Fibroblast of the aortic adventitia (primary cell): ENCODE data around the gene DIDO1. TPM values are rescaled to one million over a fixed set of nuclear protein-coding genes. Genes with fewer than 3 reads are reported as not detected.

Source experiments
- DNase-seq: peaks from one replicate; pipeline ENCODE4 v3.0.0-alpha.2; 2010; ENCODE audit warnings: low read depth
- H3K4me3 ChIP-seq: 2 replicates; pipeline ENCODE4 v1.5.1; 2011; ENCODE audit warnings: low read depth, mild to moderate bottlenecking, control low read depth, low read length, moderate library complexity
- CTCF ChIP-seq: IDR thresholded peaks from 2 replicates; pipeline ENCODE4 v1.5.1; 2011; ENCODE audit warnings: mild to moderate bottlenecking, low read length, control low read depth, inconsistent platforms; ENCODE audit not compliant: insufficient read depth
- small RNA-seq: library from RNA; depleted of rRNA; stranded (forward); fragments of <200 nt; gene quantifications from one replicate; pipeline ENCODE3, GENCODE V24; 2012
- total RNA-seq: library from RNA; depleted of rRNA; stranded (reverse); fragments of >200 nt; gene quantifications from 2 replicates; pipeline ENCODE4 v1.2.3, GENCODE V29; 2012; ENCODE audit warnings: low replicate concordance

Gene DIDO1
- total RNA-seq, 1 donor: 48.4 TPM

GRCh38 chr20:62831361-62831788 is 94.9 kb downstream of the DIDO1 start:
- no peak for DNase-seq
- no peak overlapping the region for H3K4me3 ChIP-seq

GRCh38 chr20:62830821-62831220 is 95.5 kb downstream of the DIDO1 start:
- no peak for TF ChIP-seq CTCF
- no peak overlapping the region for H3K4me3 ChIP-seq
- no peak for DNase-seq

More at GRCh38 chr20:62831361-62831788, 94.9 kb downstream of the DIDO1 start:
- no peak for TF ChIP-seq CTCF

GRCh38 chr20:62830251-62830650 is 96.1 kb downstream of the DIDO1 start:
- no peak for TF ChIP-seq CTCF
- DNase-seq: no peak
- no peak overlapping the region for H3K4me3 ChIP-seq

- TF ChIP-seq CTCF: no peak
- no peak for DNase-seq
- no peak overlapping the region for H3K4me3 ChIP-seq
Observed at GRCh38 chr20:62829231-62830230, 96.8 kb downstream of the DIDO1 start.

GRCh38 chr20:62828511-62829230 is 97.6 kb downstream of the DIDO1 start:
- no peak overlapping the region for H3K4me3 ChIP-seq
- no peak for TF ChIP-seq CTCF
- DNase-seq: no peak

- no peak for DNase-seq
- TF ChIP-seq CTCF: no peak
- H3K4me3 ChIP-seq: no peak overlapping the region
Observed at GRCh38 chr20:62828051-62828450, 98.3 kb downstream of the DIDO1 start.

Small RNA genes lying within 50 kb of the gene (small RNA-seq; reads per million reads assigned to genes)
- not detected for gene DPH3P1

Other genes starting within 250 kb of the DIDO1 start
- 8.0 TPM in 1 of 2 replicates, not detected in the other for gene NTSR1, start 217.7 kb downstream of the DIDO1 start, total RNA-seq
- gene MRGBP, start 130.0 kb downstream of the DIDO1 start, total RNA-seq: 16.8 and 21.7 TPM in 2 replicates
- gene OGFR, start 121.7 kb downstream of the DIDO1 start, total RNA-seq: 31.0 and 46.4 TPM in 2 replicates
- gene COL9A3, start 109.5 kb downstream of the DIDO1 start, total RNA-seq: 0.36 and 0.98 TPM in 2 replicates
- gene TCFL5, start 64.7 kb downstream of the DIDO1 start, total RNA-seq: 23.7 and 27.9 TPM in 2 replicates
- 27.7 and 35.4 TPM in 2 replicates for gene GID8, start 11.6 kb upstream of the DIDO1 start, total RNA-seq
- 0.41 and 2.0 TPM in 2 replicates for gene SLC17A9, start 26.2 kb upstream of the DIDO1 start, total RNA-seq
- gene BHLHE23, start 80.5 kb upstream of the DIDO1 start, total RNA-seq: not detected in 2 replicates